Breast epithelium (tissue), 3 donors: ENCODE measurements around the gene PBX4.

ENCODE experiments used
- CTCF ChIP-seq, 3 donors: fragments of 450-650 bp; IDR thresholded peaks; one replicate each; pipeline ENCODE4 v1.5.1; 2016 to 2017; ENCODE audit warnings: antibody characterized with exemption in 3 of 3, mild to moderate bottlenecking in 3 of 3, moderate library complexity in 3 of 3
- POLR2AphosphoS5 ChIP-seq, 3 donors: sonication (generic); formaldehyde crosslinking; IDR thresholded peaks; one replicate each; pipeline ENCODE4 v1.6.1; 2017; ENCODE audit warnings: antibody characterized with exemption in 3 of 3

- TF ChIP-seq POLR2AphosphoS5 (IDR thresholded peaks at IDR 0.05) (no peak), CTCF (IDR thresholded peaks at IDR 0.05) (no peak)
Measured at GRCh38 chr19:19627621-19628500, 9.4 kb upstream of the PBX4 start, which contains the start of gene LPAR2.
